GM12891 (cell line): ENCODE results near the gene DPM3.
A peak's percentile ranks its signal among the peaks of the same experiment; 100 is the strongest.

Experiments used
- DNase-seq: peaks from one replicate; pipeline ENCODE4 v3.0.0; 2011; ENCODE audit warnings: low spot score; ENCODE audit not compliant: insufficient read length
- FAIRE-seq: peaks from 2 replicates; lab custom pipeline; 2011; peaks lifted over from hg19 to GRCh38; lab: Jason Lieb, UNC
- PAX5 ChIP-seq: IDR thresholded peaks from 2 replicates; pipeline ENCODE4 v1.6.1; 2011; ENCODE audit warnings: low read length, moderate library complexity, mild to moderate bottlenecking; ENCODE audit not compliant: insufficient read depth, severe bottlenecking
- POLR2A ChIP-seq: IDR thresholded peaks from 2 replicates; pipeline ENCODE4 v1.6.1; 2011; ENCODE audit warnings: low read depth, low read length, control low read depth
- POLR2AphosphoS5 ChIP-seq: IDR thresholded peaks from 2 replicates; pipeline ENCODE4 v1.6.1; 2011; ENCODE audit warnings: low read depth, low read length, control low read depth
- POU2F2 ChIP-seq: IDR thresholded peaks from 2 replicates; pipeline ENCODE4 v1.6.1; 2011; ENCODE audit warnings: low read depth, mild to moderate bottlenecking, control low read depth, low read length, moderate library complexity
- SPI1 ChIP-seq: IDR thresholded peaks from 2 replicates; pipeline ENCODE4 v1.6.1; 2011; ENCODE audit warnings: low read depth, low read length, control low read depth
- TAF1 ChIP-seq: IDR thresholded peaks from 2 replicates; pipeline ENCODE4 v1.6.1; 2011; ENCODE audit warnings: low read depth, low read length, control low read depth

Gene DPM3

DNA sequence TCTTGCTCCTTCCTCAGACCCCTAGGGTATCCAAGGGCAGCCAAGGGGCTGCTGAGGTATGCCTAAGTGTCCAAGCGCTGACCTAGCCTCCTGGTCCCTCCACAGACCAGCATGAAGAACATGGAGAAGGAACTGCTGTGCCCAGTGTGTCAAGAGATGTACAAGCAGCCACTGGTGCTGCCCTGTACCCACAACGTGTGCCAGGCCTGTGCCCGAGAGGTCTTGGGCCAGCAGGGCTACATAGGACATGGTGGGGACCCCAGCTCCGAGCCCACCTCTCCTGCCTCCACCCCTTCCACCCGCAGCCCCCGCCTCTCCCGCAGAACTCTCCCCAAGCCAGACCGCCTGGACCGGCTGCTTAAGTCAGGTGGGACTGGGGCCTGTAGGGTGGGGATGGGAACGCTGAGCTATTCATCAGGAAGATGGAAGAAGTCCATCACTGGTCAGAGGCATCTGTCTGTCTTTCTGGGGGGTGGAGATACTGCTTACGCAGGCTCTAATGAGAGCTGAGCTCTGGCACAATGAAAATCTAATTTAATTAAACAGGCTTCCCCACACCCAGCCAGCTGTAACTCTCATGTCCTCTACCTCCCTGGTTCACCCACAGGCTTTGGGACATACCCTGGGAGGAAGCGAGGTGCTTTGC, 35.1 kb upstream of the DPM3 start:
- no peak for TF ChIP-seq PAX5
- TF ChIP-seq POLR2AphosphoS5 = no peak
- no peak for TF ChIP-seq SPI1
- no peak for TF ChIP-seq TAF1
- no peak for TF ChIP-seq POU2F2
- TF ChIP-seq POLR2A = no peak
- DNase-seq = no peak

DNA sequence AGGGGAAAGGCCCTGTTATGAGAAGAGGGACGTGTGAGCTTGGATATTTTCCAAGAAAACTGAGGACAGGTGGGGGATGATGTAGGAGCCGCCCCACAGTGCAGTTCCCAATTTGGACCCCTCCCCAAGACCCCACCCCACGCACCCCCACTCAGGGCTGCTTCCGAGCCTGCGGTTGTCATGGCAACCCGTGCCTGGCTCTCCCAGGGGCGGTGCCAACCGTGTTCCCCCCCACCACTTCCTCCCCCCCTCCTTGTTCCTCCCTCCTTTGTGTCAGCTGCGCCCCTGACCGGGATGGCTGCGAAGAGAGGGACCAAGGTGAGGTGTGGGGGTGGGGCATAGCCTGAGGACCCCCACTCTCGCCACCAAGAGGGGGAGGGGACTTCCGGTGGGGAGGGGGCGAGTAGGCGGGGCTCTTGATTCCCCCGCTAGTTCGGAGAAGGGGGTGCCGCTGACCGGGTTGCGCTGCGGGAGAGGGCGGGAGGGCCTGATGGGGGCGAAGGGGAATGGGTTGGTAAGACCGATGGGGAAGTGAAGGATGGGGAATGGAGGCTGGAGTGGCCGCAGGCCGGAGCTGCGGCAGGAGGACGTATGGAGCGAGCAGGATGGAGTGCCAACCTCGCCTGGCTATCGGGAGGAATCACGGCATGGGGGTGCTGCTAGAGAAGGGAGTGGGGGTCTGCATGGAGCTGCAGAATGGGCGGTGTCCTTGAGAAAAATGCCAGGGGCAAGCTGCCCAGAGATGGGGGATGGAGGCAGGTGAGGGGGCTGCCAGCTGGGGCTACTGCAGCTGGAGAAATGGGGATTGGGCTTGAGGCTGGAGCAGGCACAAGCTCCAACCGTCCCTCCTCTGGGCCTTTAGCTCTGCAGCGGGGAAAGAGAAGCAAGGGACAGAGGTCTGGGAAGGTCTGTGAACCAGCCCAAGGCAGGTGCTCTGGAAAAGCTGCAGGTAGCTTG, 34.3 kb upstream of the DPM3 start:
- peak; percentile 36 for DNase-seq
- no peak for FAIRE-seq
- no peak for TF ChIP-seq POU2F2
- no peak for TF ChIP-seq TAF1
- peak; percentile 27; the same call in 1 of the 2 replicates for TF ChIP-seq SPI1

More for the DNA sequence above, 35.1 kb upstream of the DPM3 start:
- no peak for FAIRE-seq

DNA sequence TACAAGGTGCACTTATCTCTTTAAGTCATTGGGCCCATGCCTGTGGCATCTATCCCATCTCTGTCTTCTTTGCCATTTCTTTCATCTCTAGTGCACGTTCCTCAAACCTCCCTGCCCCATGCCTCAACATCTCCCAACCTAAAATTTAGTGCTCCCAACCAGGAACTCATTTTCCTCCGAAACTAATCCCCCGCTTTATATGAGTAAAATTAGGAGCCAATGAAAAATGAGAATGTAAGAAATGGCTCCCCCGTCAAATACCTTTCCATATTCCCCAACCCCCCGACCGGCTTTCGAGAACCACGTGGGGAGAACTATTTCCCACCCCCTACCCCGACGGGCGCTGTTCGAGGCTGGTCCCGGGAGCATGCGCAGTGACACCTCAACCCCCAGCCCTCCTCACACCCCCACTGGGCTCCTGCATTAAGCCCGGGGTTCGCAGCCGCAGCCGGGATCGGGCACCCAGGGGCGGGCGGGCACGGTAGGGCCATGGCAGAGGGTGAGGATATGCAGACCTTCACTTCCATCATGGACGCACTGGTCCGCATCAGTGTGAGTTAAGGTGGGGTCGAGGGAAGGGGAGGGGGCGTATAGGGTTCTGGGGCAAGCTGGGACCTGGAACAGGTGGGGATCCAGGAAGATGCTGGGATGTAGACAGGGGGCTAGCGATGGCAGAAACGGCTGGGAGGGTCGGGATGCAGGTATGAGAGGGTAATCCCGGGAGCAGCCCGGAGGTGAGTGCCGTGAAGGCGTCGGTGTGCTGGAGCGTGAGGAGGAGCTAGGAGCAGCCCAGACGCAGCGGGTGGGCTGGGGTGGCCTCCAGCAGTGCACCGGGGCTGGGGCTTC, 33.4 kb upstream of the DPM3 start, which contains the start of gene TRIM46:
Gene TRIM46, plus strand, starts transcription at position 372 of the 846 bp plus-strand sequence. Its CDS starts 118 bp downstream, at position 490.
- DNase-seq (peak; percentile 72), FAIRE-seq (no peak)
- TF ChIP-seq SPI1 (no peak), POLR2AphosphoS5 (no peak), POU2F2 (no peak), PAX5 (no peak), POLR2A (no peak), TAF1 (no peak)

DNA sequence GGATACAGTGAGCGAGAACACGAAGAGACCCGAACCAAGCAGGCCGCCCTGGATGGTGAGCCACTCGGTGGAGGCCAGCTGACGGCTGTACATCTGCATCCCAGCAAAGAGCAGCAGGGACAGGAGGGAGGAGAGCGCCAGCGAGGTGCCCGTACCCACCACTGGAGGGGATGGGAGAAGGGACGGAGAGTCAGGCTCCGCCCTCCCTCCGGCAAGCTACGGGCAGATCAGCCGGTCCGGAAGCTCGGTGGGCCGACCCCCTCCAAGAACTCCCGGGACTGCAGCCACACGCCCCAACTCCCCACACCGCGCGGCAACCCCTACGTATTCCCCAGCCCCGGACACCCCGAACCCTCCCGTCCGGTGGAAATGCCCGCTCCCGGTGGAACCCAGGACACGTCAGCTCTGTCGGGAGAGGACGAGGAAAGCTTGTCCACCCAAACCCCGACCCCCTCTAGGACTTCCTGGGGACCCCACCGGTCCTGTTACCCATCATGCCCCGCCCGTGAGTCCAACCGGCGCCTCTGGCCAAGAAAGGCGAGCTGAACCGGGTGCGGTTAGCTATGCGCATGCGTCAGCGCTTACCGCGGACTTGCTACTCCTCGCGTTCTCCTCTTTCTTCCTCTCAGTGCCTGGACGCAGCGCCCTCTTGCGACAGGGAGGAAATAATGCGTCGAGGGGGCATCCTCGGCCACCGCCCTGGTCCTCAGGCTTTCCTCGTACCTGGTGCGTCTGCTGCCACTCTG, 32.6 kb upstream of the DPM3 start, which contains the start of gene KRTCAP2:
Gene KRTCAP2, minus strand, starts transcription at position 573 of the 746 bp plus-strand sequence. Its CDS starts 80 bp downstream, at position 493.
- peak; percentile 97 for DNase-seq
- FAIRE-seq = peak; percentile 98
- TF ChIP-seq POLR2A = peak; percentile 90
- peak; percentile 38; the same call in 1 of the 2 replicates for TF ChIP-seq SPI1
- TF ChIP-seq POLR2AphosphoS5 = peak; percentile 85
- TF ChIP-seq TAF1 = peak; percentile 67
- TF ChIP-seq PAX5 = no peak
- TF ChIP-seq POU2F2 = peak; percentile 67; the same call in 1 of the 2 replicates

DNA sequence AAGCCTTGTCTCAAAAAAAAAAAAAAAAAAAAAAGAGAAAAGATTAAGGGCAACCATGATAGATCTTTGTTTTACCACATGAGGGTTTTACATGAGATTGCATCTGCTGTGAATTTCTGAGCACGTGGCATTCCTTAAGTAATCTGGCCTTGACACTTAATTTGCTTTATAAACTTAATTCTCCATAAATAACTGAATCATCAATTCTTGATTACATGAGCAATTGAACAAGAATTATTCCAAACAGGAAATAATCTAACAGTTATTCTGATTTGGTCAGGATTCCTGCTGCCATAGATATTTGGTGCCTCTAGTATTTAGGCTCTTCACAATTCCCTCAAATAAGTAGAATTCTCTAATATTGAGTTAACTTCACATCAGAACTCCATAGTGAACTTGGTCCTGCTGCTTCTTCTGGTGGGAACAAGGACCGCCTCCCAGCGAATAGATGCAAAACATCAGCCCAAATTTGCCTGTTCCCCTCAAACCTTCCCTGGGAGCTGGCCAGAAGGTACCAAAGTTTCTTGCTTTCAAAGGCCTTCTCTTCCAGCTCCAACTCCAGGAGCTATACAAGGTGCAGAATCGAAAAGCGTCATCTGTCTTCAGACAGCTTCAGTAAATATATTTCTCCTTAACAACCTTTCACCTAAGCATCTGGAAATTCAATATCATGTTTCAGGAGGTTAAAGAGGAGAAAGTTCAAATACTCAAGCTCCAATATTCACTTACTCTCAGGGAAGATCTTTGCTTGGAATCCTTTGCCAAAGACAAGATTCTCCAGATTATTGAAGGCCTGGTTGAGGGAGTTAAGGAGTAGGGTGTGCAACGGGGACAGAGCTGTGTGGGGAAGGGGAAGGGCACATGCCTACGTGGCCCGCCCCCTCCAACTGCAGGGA, 31.8 kb upstream of the DPM3 start:
- DNase-seq (no peak), FAIRE-seq (no peak)
- TF ChIP-seq TAF1 = no peak
- TF ChIP-seq POU2F2 = no peak

DNA sequence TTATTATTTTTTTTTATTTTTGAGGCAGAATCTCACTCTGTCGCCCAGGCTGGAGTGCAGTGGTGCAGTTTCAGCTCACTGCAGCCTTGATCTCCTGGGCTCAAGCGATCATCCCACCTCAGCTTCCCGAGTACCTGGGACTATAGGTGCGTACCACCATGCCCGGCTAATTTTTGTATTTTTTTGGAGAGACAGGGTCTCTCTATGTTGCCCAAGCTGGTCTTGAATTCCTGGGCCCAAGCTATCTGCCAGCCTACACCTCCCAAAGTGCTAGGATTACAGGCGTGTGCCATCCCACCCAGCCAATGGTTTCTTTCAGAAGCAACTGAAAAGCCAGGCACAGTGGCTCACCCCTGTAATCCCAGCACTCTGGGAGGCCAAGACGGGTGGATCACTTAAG, 30.5 kb upstream of the DPM3 start:
- no peak for FAIRE-seq
- no peak for DNase-seq
- no peak for TF ChIP-seq POLR2AphosphoS5
- no peak for TF ChIP-seq POLR2A
- TF ChIP-seq TAF1 = no peak
- no peak for TF ChIP-seq SPI1

DNA sequence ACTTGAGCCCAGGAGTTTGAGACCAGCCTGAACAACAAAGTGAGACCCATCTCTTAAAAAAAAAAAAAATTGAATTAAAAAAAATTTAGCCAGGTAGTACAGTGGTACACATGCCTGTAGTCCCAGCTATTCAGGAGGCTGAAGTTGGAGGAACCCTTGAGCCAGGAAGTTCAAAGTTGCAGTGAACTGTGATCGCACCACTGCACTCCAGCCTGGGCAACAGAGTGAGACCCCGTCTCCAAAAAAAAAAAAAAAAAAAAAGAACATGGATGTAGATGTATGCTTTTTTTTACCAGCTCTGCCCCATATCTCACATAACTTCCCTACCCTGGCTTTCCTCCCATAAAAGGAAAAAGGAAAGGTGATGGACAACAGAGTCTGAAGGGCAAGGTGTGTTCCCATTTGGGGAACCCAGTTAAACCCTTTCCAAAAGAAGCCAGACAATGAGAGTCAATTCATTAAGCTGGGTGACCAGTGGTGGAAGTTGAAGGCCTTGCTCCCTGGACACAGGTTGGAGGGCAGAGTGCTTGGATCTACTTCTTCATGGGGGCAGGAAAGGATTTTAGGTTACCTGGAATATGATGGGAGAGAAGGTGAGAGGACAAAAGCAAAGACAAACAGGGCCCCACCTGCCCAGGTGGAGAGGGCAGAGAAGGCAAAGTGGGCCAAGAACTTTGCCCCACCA, 29.9 kb upstream of the DPM3 start:
- FAIRE-seq (no peak), DNase-seq (no peak)
- TF ChIP-seq TAF1 (no peak), POLR2A (no peak)
